Activated T-helper 17 cell treated with anti-CD3 and anti-CD28 coated beads, Interleukin-2, amount 50 U/mL, for 72 hours (primary cell): ENCODE measurements around the gene EIF1AD. TPM values are rescaled to one million over a fixed set of nuclear protein-coding genes. Genes with fewer than 3 reads are reported as not detected.
"Not testable (repeated sequence)": the region's sequence is repeated elsewhere in the genome, so short reads cannot be mapped to it uniquely, and the experiment has no call there.

Experiments used
- ATAC-seq: fragments of 150-1000 bp; cut with Tn5 transposase; replicated peaks from 2 replicates; pipeline ENCODE4 v1.10.0; 2021; ENCODE audit warnings: mild to moderate bottlenecking, moderate library complexity
- H3K27ac Mint-ChIP-seq: one replicate; pipeline ENCODE4 v1.8.0; 2022; ENCODE audit warnings: mixed read lengths
- H3K27me3 Mint-ChIP-seq: one replicate; pipeline ENCODE4 v1.8.0; 2022; ENCODE audit warnings: mixed read lengths
- H3K36me3 Mint-ChIP-seq: one replicate; pipeline ENCODE4 v1.8.0; 2022; ENCODE audit warnings: low read depth, mild to moderate bottlenecking, mixed read lengths
- H3K4me1 Mint-ChIP-seq: one replicate; pipeline ENCODE4 v1.8.0; 2022; ENCODE audit warnings: mixed read lengths
- H3K4me3 Mint-ChIP-seq: one replicate; pipeline ENCODE4 v1.8.0; 2022; ENCODE audit warnings: mild to moderate bottlenecking, mixed read lengths
- H3K9me3 Mint-ChIP-seq: one replicate; pipeline ENCODE4 v1.8.0; 2022; ENCODE audit warnings: mixed read lengths
- total RNA-seq, 2 donors: library from RNA; stranded (reverse); gene quantifications; one replicate each; pipeline ENCODE4 v1.2.3, GENCODE V29; 2022

EIF1AD gene
- total RNA-seq, 2 donors from 2014 or later: 47.6 to 66.3 TPM

DNA sequence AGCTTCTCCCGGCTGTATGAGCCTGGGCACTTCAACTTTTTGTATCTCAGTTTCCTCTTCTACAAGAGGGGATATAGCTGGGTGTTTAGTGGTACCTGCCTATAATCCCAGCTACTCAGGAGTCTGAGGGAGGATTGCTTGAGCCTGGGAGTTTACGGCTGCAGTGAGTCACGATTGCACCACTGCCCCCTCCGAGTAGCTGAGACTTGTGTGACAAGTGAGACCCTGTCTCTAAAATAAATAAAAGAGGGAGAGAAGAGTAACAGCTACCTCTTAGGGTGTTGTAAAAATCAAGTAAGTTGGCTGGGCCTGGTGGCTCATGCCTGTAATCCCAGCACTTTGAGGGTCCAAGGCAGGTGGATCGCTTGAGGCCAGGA lies 34.4 kb upstream of the EIF1AD start:
- H3K4me1 Mint-ChIP-seq: no peaks in the 10 kb centered on the region
- peaks cover 7% of the 10 kb centered on the region for H3K27me3 Mint-ChIP-seq
- H3K27ac Mint-ChIP-seq: no peak overlapping the region
- H3K4me3 Mint-ChIP-seq: no peak overlapping the region
- no peaks in the 10 kb centered on the region for H3K9me3 Mint-ChIP-seq
- no peaks in the 10 kb centered on the region for H3K36me3 Mint-ChIP-seq
- no peak for ATAC-seq

DNA sequence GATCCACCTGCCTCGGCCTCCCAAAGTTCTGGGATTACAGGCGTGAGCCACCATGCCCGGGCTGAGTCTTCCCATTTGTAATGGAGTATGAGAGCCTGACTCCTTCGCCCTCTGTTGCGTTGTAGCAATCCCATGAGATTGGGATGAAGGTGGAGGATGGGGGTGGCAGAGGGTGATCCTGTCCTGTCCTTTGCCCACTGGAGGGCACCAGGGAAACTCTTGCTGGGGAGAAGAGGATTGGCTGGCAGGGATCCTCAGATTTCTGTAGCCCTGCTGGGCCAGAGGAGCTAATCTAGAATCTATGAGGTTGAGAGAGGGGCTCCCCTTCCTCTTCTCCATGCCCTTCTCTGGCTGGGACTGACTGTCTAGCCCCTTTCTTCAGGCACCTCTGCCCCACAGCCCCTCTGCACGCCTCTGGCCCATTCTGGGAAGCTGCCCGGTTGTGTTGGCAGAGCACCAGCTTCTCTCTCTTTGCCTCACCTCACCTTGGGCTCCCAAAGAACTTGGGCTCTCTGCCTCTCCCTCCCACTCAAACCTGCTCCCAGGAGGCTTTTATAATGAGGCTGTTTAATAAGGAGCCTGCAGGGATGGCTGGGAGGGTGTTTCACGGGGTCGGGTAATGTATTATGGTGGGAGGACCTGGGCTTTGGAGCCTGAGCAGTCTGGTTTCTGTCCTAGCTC lies 33.8 kb upstream of the EIF1AD start:
- no peak overlapping the region for H3K27ac Mint-ChIP-seq
- no peaks in the 10 kb centered on the region for H3K9me3 Mint-ChIP-seq
- H3K27me3 Mint-ChIP-seq: peaks cover 7% of the 10 kb centered on the region
- H3K4me1 Mint-ChIP-seq: no peaks in the 10 kb centered on the region
- no peak for ATAC-seq
- H3K36me3 Mint-ChIP-seq: no peaks in the 10 kb centered on the region
- no peak overlapping the region for H3K4me3 Mint-ChIP-seq

DNA sequence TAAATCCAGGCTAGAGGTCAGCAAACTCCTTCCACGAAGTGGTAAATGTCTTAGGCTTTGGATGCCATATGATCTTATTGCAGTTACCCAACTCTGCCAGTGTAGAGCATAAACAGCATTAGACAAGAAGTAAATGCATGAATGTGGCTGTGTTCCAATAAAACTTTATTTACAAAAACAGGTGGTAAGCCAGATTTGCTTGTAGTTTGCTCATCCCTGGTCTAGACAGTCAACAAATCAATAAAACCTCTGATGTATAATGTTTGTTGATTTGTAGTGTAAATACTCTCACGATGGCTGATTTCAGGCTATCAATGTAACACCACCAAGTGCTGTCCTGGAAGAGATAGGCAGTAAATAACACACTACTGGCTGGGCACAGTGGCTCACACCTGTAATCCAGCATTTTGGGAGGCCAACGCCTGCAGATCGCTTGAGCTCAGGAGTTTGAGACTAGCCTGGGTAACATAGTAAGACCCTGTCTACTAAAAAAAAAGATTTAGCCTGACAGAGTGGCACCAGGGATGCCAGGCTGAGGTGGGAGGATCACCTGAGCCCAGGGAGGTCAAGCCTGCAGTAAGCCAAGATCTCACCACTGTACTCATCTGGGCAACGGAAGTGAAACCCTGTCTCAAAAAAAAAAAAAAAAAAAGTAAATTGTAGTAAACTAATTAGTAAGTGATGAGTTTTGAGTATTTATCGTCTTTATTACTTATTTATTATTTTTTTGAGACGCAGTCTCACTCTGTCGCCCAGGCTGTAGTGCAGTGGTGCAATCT lies 31.2 kb upstream of the EIF1AD start:
- Mint-ChIP-seq H3K4me3 (no peak overlapping the region), H3K4me1 (no peaks in the 10 kb centered on the region), H3K27me3 (peaks cover 3% of the 10 kb centered on the region), H3K36me3 (no peaks in the 10 kb centered on the region), H3K27ac (no peak overlapping the region), H3K9me3 (no peaks in the 10 kb centered on the region)
- no peak for ATAC-seq

DNA sequence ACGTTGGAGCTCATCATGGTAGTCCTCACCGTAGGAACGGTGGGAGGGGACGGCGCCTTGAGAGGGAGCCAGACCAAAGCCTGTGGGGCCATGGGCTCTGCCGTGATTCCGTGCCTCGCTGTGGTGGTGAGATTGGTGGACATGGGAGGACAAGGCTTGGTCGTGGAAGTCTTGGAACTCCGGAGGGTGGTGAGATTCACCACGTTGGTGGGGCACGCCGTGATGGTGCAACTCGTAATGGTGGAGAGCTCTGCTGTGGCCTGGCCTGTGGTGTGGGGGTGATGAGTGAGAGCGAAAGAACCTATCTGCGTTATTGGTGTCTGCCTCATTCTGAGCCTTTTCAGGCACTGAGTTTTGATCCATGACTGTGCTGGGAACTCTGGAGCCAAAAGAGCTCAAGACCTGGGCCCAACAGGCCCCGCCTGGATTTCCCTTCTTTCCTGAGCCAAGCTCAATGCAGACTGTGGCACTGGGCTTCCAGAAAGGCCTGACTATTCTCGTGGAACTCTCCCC lies 24.1 kb upstream of the EIF1AD start, which contains the start of gene CATSPER1:
TSS of gene CATSPER1 (minus strand) at position 463 of the 513 bp plus-strand sequence. CDS start at position 363, 100 bp downstream.
- Mint-ChIP-seq H3K27ac (peak within 1 kb of the TSS; percentile 34), H3K4me3 (no peak within 1 kb of the TSS), H3K36me3 (no peaks in the 10 kb centered on the region), H3K9me3 (no peaks in the 10 kb centered on the region), H3K4me1 (peaks cover 4% of the 10 kb centered on the region), H3K27me3 (peaks cover 5% of the 10 kb centered on the region)
- no peak for ATAC-seq

DNA sequence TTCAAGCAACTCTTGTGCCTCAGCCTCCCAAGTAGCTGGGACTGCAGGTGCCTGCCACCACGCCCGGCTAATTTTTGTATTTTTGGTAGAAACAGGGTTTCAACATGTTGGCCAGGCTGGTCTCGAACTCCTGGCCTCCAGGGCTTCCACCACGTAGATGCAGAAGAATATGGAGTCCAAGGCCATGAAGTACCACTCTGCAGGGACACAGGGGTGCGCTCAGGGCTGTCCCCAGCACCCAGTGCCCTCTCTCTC lies 21.2 kb upstream of the EIF1AD start:
- H3K4me3 Mint-ChIP-seq, H3K36me3 Mint-ChIP-seq, H3K27me3 Mint-ChIP-seq: not testable (repeated sequence)

DNA sequence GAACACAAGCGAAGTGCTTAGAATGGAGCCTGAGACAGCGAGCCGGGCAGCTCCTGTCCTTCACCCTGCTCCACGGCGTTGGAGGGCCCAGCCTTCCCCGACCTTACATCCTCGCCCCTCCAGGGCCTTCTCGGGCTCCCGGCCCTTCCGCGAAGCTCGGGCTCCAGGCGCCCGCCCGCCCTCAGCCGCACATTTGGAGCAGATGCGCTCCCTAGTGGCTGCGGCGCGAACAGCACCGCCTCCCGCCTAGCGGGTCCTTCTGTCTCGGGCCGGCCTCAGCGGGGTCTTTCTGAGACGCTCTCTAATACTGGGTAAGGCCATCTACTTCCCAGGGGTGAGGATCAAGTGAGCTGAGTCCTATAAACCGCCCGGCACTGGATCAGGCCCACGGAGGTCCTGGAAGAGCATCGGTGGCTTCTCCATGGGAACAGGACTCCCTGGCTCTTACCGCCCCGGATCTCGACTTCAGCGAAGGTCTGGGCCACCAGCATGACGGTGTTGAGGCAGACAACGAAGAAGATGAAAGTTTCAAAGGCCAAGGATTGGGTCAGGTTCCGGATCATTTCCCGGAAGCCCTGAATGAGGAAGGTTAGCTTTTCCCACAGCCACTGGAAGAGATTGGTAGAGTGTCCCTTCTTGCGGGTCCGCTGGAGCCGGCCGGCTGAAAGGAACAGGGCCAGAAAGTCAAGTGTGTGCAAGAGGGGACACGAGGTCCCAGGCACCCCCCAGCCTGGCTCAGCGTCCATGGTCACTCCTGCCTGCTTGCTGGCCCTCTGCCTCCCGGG lies 20.6 kb upstream of the EIF1AD start:
- Mint-ChIP-seq H3K4me3 (peak overlapping the region; percentile 59), H3K27me3 (peaks cover 5% of the 10 kb centered on the region), H3K9me3 (no peaks in the 10 kb centered on the region), H3K36me3 (no peaks in the 10 kb centered on the region), H3K4me1 (peaks cover 4% of the 10 kb centered on the region), H3K27ac (peak overlapping the region; percentile 74)
- peak; percentile 85 for ATAC-seq

More for the DNA sequence above, 21.2 kb upstream of the EIF1AD start:
- not testable (repeated sequence) for H3K27ac Mint-ChIP-seq, H3K9me3 Mint-ChIP-seq, ATAC-seq, H3K4me1 Mint-ChIP-seq

DNA sequence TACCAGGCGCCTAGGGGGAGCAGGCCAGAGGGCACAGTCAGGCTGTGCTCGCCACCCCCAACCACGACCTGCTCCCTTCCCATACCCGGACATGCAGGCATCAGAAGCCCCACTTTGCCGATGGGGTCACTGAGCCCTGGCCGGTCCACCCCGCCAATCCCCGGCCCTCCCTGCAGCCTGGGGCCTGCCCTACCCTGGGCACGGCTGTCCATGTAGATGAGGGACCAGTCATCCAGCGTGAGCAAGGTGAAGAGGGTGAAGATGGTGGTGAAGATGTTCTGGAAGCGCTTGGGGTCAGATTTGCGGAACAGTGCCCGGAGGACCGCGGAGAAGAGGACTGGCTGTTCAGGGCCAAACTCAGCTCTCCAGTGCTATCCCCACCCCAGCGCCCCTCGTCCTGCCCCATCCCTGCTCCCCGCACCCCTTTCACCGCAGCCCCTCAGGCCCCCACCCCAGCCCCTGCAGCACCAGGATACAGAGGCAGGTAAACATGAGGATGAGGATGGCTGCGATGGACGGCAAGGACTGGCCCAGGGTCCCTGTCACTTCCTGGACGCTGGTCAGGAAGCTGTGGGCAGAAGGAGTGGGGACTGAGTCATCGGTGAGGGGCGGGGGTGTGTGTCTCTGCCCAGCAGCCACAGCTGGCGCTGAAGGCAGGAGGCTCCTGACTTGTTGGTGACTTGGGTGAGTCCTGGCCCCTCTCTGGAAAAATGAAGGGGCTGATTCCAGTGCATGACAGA lies 18.8 kb upstream of the EIF1AD start:
- H3K27ac Mint-ChIP-seq: peak overlapping the region; percentile 36
- H3K4me3 Mint-ChIP-seq: peak overlapping the region; percentile 20
- no peaks in the 10 kb centered on the region for H3K9me3 Mint-ChIP-seq
- no peaks in the 10 kb centered on the region for H3K36me3 Mint-ChIP-seq
- ATAC-seq: peak; percentile 81
- peaks cover 4% of the 10 kb centered on the region for H3K4me1 Mint-ChIP-seq
- peaks cover 5% of the 10 kb centered on the region for H3K27me3 Mint-ChIP-seq

DNA sequence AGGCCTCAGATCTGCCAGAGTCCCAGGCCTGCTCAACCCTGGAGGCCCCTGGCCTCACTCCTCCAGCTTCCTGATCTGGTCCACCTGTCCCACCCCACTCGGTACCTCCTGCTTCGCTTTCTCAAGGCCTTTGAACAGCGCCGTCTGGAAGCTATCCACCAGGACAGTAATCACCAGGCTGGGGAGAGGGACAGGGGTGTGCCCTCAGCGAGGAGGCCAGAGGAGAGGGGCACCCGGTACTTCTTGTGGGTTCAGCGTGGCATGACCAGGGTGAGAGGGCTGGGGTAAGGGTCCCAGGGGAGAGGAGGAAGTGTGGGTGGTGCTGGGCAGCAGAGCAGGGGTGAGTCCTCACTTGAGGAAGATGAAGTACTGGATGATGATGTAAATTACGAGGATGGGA lies 18.3 kb upstream of the EIF1AD start:
- peaks cover 5% of the 10 kb centered on the region for H3K27me3 Mint-ChIP-seq
- H3K36me3 Mint-ChIP-seq: no peaks in the 10 kb centered on the region
- H3K4me3 Mint-ChIP-seq: peak overlapping the region; percentile 20
- peak overlapping the region; percentile 36 for H3K27ac Mint-ChIP-seq
- H3K4me1 Mint-ChIP-seq: peaks cover 4% of the 10 kb centered on the region
- ATAC-seq: no peak
- H3K9me3 Mint-ChIP-seq: no peaks in the 10 kb centered on the region

DNA sequence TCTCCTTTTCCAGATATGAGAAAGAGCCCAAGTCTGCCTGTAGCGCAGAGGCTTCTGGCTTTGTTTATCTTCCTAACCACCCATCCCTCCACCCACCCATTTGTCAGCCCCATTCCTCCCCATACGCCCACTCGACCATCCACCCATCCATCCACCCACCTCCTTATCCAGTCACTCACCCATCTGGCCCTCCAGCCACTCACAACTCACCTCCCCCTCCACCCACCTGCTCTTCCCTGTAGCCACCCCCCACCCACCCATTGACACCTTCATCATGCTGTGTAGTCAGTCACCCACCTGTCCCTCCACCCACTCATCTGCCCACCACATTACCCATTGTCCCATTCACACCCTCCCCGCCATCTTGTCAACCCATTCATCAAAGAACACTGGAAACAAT lies 15.4 kb upstream of the EIF1AD start:
- H3K27ac Mint-ChIP-seq: peak overlapping the region; percentile 37
- H3K4me1 Mint-ChIP-seq: no peaks in the 10 kb centered on the region
- H3K4me3 Mint-ChIP-seq: no peak overlapping the region
- no peaks in the 10 kb centered on the region for H3K36me3 Mint-ChIP-seq
- H3K9me3 Mint-ChIP-seq: no peaks in the 10 kb centered on the region
- H3K27me3 Mint-ChIP-seq: no peaks in the 10 kb centered on the region
- no peak for ATAC-seq

DNA sequence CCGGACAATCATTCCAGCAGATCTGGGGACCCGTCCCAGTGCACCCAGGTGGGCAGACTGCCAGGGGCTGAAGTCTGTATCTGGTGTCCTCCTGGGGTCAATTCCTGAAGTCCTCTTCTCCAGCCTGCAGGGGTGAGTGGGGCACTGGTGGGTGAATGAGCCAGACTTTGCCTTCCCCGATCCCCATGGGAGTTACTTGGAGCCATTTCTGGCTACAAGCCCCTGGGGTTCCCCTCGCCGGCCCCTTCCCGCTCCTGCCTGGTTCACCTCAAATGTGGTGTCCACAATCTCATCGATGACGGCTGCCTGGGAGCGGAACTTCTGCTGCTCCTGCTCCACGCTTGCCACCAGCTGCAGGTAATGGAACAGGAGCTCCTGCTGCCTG lies 14.8 kb upstream of the EIF1AD start:
- Mint-ChIP-seq H3K4me3 (no peak overlapping the region), H3K36me3 (no peaks in the 10 kb centered on the region), H3K4me1 (no peaks in the 10 kb centered on the region), H3K9me3 (no peaks in the 10 kb centered on the region), H3K27me3 (no peaks in the 10 kb centered on the region), H3K27ac (no peak overlapping the region)
- ATAC-seq: no peak

DNA sequence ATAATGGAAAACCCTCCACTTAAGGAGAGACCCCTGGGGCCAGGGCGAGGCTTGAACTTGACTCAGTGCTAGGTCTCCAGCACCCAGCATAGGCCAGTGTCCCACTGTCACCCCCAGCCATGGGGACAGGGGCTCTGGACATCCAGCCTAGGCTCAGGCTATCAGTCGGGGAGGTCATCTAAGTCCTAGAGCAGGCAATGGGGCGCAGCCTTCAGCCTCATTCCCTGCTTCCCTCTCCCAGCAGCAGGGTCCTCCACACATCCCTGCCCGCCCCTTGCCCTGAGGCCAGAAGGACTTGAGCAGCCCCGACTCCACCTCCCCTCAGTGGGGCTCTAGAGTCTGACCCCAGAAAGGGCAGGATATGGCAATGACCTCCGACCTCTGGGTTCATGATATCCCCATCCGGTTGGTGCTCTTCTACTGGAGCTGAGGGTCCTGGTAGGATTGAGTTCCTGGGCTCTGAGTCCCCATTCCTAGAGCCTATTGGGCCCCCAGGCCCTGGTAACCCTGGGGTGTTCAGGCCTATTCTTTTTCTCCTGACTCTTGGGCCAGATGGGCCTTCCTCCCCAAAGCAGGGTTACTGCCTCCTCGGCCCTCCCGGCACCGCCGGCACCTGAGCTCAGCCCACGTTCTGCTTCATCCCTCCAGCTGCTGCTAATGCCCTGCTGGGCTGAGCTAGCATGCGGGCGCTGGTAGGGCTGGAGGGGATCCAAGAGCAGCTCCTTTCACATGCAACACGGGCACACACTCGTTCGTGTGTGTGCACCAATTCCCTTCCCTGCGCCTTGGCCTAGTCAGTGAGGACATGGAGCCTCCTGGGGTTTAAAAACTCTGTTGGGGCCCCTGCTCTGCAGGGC lies 14.2 kb upstream of the EIF1AD start:
- Mint-ChIP-seq H3K4me3 (no peak overlapping the region), H3K4me1 (no peaks in the 10 kb centered on the region), H3K9me3 (no peaks in the 10 kb centered on the region), H3K27me3 (no peaks in the 10 kb centered on the region), H3K36me3 (no peaks in the 10 kb centered on the region), H3K27ac (no peak overlapping the region)
- ATAC-seq: no peak

DNA sequence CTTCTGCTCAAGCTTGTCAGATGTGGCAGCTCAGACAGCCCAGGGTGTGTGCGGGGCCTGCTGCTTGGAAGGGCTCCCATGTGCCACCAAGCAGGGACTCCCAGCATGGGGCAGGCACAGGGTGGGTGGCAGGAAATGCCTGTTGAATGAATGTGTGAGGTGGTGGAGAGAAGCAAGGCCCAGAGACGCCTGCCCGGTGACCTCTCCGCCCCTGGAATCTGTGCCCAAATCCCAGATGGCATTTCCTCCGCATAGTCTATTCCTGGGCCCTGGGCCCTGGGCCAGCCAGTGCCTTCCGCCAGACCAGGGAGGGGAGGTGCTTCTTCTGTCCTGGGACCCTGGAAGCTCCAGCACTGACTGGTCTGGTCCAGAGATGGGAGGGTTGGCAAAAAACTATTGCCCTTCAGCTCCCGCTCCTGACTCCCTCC lies 13.5 kb upstream of the EIF1AD start:
- no peak overlapping the region for H3K27ac Mint-ChIP-seq
- ATAC-seq: no peak
- no peak overlapping the region for H3K4me3 Mint-ChIP-seq
- H3K36me3 Mint-ChIP-seq: no peaks in the 10 kb centered on the region
- no peaks in the 10 kb centered on the region for H3K9me3 Mint-ChIP-seq
- no peaks in the 10 kb centered on the region for H3K4me1 Mint-ChIP-seq
- no peaks in the 10 kb centered on the region for H3K27me3 Mint-ChIP-seq

DNA sequence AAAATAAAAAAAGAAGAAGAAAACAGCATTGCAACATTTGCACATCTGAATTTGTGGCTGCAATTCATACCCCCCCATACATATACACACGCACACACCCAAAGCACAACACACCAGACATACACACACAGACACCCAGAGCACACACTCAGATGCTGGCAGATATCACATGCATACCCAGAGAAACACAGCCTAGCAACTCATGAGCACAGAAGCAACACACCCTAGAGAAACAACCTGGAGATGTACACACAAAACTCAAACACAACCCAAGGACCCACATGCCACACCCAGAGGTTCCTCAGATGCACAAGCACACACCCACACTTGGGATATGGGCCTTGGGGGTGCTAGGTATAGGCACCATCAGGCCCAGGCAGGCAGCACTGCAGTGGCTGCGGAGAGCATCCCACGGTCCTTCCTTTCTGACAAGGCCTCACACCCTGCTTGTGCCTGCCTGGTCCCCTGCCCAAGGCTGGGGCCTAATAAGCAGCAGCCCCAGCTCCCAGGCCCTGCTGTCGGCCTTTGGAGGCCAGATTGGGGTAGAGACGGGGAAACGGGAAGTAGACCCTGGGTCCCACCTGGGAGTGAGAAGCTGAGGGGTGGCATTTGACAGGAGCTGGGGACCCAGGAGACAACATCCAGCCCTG lies 13.0 kb upstream of the EIF1AD start:
- no peak overlapping the region for H3K4me3 Mint-ChIP-seq
- no peak for ATAC-seq
- no peaks in the 10 kb centered on the region for H3K27me3 Mint-ChIP-seq
- no peaks in the 10 kb centered on the region for H3K9me3 Mint-ChIP-seq
- H3K36me3 Mint-ChIP-seq: no peaks in the 10 kb centered on the region
- H3K4me1 Mint-ChIP-seq: no peaks in the 10 kb centered on the region
- H3K27ac Mint-ChIP-seq: no peak overlapping the region
